ENCODE data around the gene UNC13A.

GRCh38 chr19:17680230-17680722 is 7.9 kb downstream of the UNC13A start:
- TF ChIP-seq POLR2AphosphoS5 (IDR thresholded peaks at IDR 0.05): peak in 2 of 3 donors; percentile 42 to 47
- no peak for TF ChIP-seq POLR2A (IDR thresholded peaks at IDR 0.05)
- TF ChIP-seq CTCF (IDR thresholded peaks at IDR 0.05): no peak
- TF ChIP-seq EP300 (IDR thresholded peaks at IDR 0.05): no peak

Data from suprapubic skin (tissue), 4 donors.